AG04450 (cell line): ENCODE results near the gene TMEM132E. TPM values are rescaled to one million over a fixed set of nuclear protein-coding genes. Genes with fewer than 3 reads are reported as not detected.

ENCODE experiments used
- CTCF ChIA-PET: fragments of 300-600, 350-600 bp; formaldehyde crosslinking; extraction: SDS; loops from one replicate; lab custom pipeline; 2022; ENCODE audit warnings: antibody characterized with exemption, inconsistent platforms; lab: Charles Lee
- POLR2A ChIA-PET: fragments of 350-600 bp; formaldehyde crosslinking; extraction: SDS; loops from one replicate; lab custom pipeline; 2021; ENCODE audit warnings: antibody characterized with exemption, inconsistent platforms; lab: Yijun Ruan, JAX
- DNase-seq: peaks from one replicate; pipeline ENCODE4 v3.0.0-alpha.2; 2011; ENCODE audit warnings: low read depth, low spot score
- H3K27ac ChIP-seq: one replicate; pipeline ENCODE4 v1.5.1; 2012; ENCODE audit warnings: low read depth, low read length, control low read depth
- H3K27me3 ChIP-seq: one replicate; pipeline ENCODE4 v1.6.0; 2012; ENCODE audit warnings: low read length; ENCODE audit not compliant: control insufficient read depth, insufficient read depth
- H3K4me3 ChIP-seq: 2 replicates; pipeline ENCODE4 v1.5.1; 2011; ENCODE audit warnings: mild to moderate bottlenecking, low read depth, low read length, control low read depth
- H3K9me3 ChIP-seq: 2 replicates; pipeline ENCODE4 v1.5.1; 2012; ENCODE audit warnings: low read length; ENCODE audit not compliant: control insufficient read depth, insufficient read depth
- polyA plus RNA-seq: library from polyadenylated mRNA; depleted of rRNA; stranded (reverse); fragments of >200 nt; gene quantifications from 2 replicates; pipeline ENCODE4 v1.2.3, GENCODE V29; 2011; rRNA removed
- TF ChIP-seq, protein P1 (sequence below): IDR thresholded peaks from 2 replicates; pipeline ENCODE4 v1.5.1; 2011; ENCODE audit warnings: low read depth, low read length, control low read depth, inconsistent platforms

The TMEM132E gene
- polyA plus RNA-seq, 1 experiment: not detected

DNA sequence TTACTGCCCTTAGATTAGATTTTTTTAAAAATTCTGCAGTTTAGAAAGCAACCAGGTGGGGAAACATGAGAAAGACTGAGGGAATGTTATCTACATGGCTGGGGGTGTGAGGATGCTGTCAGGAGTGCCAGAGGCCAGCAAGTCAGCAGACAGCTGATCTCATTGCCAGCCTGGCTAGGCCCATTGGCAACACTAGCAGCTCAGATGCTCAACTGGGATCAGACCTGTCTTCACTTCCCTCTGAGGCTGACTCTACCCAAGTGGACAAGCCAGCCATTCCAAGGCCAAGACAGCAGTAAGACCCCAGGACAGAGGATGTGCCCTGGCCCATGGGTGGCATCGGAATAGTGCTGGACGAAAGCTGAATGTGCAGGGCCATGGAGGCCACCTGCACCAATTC, 96.2 kb downstream of the TMEM132E start:
- no peak for DNase-seq
- Histone ChIP-seq H3K9me3 (no peaks in the 10 kb centered on the region), H3K4me3 (no peak overlapping the region), H3K27ac (no peak overlapping the region), H3K27me3 (no peaks in the 10 kb centered on the region)
- TF ChIP-seq, protein P1, sequence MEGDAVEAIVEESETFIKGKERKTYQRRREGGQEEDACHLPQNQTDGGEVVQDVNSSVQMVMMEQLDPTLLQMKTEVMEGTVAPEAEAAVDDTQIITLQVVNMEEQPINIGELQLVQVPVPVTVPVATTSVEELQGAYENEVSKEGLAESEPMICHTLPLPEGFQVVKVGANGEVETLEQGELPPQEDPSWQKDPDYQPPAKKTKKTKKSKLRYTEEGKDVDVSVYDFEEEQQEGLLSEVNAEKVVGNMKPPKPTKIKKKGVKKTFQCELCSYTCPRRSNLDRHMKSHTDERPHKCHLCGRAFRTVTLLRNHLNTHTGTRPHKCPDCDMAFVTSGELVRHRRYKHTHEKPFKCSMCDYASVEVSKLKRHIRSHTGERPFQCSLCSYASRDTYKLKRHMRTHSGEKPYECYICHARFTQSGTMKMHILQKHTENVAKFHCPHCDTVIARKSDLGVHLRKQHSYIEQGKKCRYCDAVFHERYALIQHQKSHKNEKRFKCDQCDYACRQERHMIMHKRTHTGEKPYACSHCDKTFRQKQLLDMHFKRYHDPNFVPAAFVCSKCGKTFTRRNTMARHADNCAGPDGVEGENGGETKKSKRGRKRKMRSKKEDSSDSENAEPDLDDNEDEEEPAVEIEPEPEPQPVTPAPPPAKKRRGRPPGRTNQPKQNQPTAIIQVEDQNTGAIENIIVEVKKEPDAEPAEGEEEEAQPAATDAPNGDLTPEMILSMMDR: no peak
- POLR2A ChIA-PET: no interaction called here
- CTCF ChIA-PET: no interaction called here

DNA sequence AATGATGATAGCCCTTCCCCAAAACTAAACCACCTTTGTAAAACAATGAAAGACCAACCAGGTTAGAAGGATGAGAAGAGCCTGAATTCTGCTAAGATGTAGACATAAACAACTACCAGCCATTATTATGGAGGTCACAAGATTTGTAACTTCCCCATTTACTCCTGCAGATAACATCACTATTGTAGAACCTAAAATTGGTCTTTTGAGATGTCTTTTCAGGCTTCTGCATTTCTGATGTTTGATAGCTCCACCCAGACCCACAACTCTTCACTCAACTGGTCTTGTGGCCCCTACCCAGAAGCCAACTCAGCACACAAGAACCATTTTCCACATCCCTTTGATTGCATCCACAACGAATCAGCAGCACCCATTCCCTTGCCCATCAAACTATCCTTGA, 100.8 kb downstream of the TMEM132E start:
- no peaks in the 10 kb centered on the region for H3K9me3 ChIP-seq
- H3K27ac ChIP-seq: no peak overlapping the region
- ChIA-PET CTCF (no interaction called here), POLR2A (no interaction called here)
- H3K4me3 ChIP-seq: no peak overlapping the region
- no peak for DNase-seq
- TF ChIP-seq, protein P1: no peak
- no peaks in the 10 kb centered on the region for H3K27me3 ChIP-seq

DNA sequence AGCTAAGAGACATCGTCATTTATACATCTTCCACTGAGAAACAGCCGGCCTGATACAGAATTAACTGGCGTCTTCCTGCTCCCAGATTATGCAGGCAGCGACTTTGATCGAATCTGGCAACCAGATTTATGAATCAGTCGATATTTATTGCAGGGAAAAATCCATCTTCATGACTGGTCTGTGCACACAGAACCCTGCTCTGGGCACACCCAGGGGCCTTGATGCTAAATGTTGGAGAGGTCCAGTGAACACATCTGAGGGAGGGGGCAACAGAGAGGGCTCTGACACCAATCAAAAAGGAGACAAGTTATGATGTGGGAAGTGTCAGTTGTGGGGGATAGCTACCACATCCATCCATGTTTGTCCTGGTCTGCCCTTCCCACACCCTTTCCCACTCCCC, 102.9 kb downstream of the TMEM132E start:
- H3K9me3 ChIP-seq: no peaks in the 10 kb centered on the region
- DNase-seq: no peak
- TF ChIP-seq, protein P1: no peak
- H3K27me3 ChIP-seq: no peaks in the 10 kb centered on the region
- H3K4me3 ChIP-seq: no peak overlapping the region
- POLR2A ChIA-PET: no interaction called here
- CTCF ChIA-PET: no interaction called here
- no peak overlapping the region for H3K27ac ChIP-seq

DNA sequence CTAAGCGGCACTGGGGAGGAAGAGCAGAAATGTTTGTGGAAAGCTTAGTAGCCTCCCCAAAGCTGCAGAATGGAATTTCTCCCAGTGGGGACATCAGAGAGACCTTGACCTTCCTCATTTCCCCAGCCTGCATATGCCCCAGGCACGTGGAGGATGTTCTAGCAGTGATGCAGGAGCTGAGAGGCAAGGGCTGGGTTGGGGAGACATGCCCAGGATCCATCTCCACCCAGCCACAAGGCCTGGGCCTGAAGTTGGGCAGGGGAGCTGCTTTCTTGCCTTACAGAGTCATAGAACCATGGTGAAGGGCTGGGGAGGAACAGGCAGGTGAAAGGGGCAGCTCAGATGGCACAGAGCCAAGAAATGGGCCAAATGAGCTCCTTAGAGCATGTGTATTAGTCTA, 104.0 kb downstream of the TMEM132E start:
- POLR2A ChIA-PET: no interaction called here
- no peaks in the 10 kb centered on the region for H3K27me3 ChIP-seq
- no peak for DNase-seq
- TF ChIP-seq, protein P1: no peak
- H3K4me3 ChIP-seq: no peak overlapping the region
- no peaks in the 10 kb centered on the region for H3K9me3 ChIP-seq
- CTCF ChIA-PET: no interaction called here
- H3K27ac ChIP-seq: no peak overlapping the region

Other genes starting within 250 kb of the TMEM132E start
- gene CCL13, start 223.1 kb upstream of the TMEM132E start, polyA plus RNA-seq: 0.16 TPM in 1 of 2 replicates, not detected in the other
- not detected in 2 replicates for gene CCL1, start 216.3 kb upstream of the TMEM132E start, polyA plus RNA-seq